ENCODE results near the gene PTGES2.

PTGES2 gene

DNA sequence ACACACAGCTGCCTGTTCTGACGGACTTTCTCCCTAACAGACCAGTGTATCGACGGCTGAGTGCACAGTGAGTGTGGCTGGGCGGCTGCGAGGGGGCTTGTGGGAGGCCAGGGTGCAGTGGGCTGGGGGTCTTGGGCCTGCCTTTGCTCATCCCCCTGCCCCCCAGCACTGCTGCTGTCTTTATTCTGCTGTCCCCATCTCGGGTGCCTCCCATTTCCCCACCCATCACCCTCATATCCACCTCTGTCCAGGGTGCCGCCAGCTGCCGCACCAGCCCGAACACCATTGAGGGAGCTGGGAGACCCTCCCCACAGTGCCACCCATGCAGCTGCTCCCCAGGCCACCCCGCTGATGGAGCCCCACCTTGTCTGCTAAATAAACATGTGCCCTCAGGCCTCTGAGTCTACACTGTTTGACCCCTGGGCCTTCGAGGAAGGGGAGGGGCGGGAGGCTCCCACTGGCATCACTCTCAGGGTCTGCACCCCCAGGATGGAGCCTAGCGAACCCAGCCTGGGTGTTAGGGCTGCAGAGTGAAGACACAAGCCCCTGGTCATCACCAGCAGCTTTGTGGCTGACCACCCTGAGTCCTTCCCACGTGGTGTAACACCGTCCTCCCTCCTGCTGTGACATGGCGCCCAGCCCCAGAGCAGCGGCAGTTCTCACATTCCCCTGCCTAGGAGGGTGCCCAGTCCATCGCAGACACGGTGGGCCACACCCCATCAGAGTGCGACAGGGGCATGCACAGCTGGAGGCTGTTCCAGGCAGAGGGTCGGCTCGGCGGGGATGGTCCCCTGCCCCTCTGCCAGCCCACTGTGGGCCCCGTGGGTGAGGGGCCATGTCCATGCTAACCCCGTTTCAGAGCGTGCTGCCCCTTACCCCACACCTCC is 25.8 kb upstream of the PTGES2 start:
- no peak for DNase-seq
- Histone ChIP-seq H3F3A (ENCODE audit: insufficient read depth, low read length) (no peaks in the 10 kb centered on the region), H3K27ac (ENCODE audit: low read length) (no peak overlapping the region), H3K9me2 (replicated peaks; ENCODE audit: insufficient read depth, low read length) (no peaks in the 10 kb centered on the region), H3K79me2 (ENCODE audit: low read length) (no peaks in the 10 kb centered on the region), H4K20me1 (ENCODE audit: insufficient read depth, low read length) (no peaks in the 10 kb centered on the region), H3K4me2 (ENCODE audit: low read depth, low read length) (no peak overlapping the region), H3K9me3 (replicated peaks; ENCODE audit: insufficient read depth, low read length) (no peaks in the 10 kb centered on the region), H3K4me1 (ENCODE audit: low read length) (no peaks in the 10 kb centered on the region), H3K4me3 (ENCODE audit: low read length) (no peak overlapping the region), H3K9ac (ENCODE audit: low read length) (no peak overlapping the region), H2AFZ (ENCODE audit: low read length) (no peak overlapping the region), H3K36me3 (replicated peaks; ENCODE audit: insufficient read depth, low read length) (no peaks in the 10 kb centered on the region), H3K27me3 (replicated peaks; ENCODE audit: insufficient read depth, low read length) (no peaks in the 10 kb centered on the region)
- TF ChIP-seq EZH2phosphoT487 (IDR thresholded peaks at IDR 0.05; ENCODE audit: low read length) (no peak), EZH2 (optimal IDR thresholded peaks at IDR 0.05; ENCODE audit: low read depth, low read length) (no peak)
- TF ChIP-seq, protein P1, sequence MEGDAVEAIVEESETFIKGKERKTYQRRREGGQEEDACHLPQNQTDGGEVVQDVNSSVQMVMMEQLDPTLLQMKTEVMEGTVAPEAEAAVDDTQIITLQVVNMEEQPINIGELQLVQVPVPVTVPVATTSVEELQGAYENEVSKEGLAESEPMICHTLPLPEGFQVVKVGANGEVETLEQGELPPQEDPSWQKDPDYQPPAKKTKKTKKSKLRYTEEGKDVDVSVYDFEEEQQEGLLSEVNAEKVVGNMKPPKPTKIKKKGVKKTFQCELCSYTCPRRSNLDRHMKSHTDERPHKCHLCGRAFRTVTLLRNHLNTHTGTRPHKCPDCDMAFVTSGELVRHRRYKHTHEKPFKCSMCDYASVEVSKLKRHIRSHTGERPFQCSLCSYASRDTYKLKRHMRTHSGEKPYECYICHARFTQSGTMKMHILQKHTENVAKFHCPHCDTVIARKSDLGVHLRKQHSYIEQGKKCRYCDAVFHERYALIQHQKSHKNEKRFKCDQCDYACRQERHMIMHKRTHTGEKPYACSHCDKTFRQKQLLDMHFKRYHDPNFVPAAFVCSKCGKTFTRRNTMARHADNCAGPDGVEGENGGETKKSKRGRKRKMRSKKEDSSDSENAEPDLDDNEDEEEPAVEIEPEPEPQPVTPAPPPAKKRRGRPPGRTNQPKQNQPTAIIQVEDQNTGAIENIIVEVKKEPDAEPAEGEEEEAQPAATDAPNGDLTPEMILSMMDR (IDR thresholded peaks at IDR 0.05; ENCODE audit: low read length) = no peak

DNA sequence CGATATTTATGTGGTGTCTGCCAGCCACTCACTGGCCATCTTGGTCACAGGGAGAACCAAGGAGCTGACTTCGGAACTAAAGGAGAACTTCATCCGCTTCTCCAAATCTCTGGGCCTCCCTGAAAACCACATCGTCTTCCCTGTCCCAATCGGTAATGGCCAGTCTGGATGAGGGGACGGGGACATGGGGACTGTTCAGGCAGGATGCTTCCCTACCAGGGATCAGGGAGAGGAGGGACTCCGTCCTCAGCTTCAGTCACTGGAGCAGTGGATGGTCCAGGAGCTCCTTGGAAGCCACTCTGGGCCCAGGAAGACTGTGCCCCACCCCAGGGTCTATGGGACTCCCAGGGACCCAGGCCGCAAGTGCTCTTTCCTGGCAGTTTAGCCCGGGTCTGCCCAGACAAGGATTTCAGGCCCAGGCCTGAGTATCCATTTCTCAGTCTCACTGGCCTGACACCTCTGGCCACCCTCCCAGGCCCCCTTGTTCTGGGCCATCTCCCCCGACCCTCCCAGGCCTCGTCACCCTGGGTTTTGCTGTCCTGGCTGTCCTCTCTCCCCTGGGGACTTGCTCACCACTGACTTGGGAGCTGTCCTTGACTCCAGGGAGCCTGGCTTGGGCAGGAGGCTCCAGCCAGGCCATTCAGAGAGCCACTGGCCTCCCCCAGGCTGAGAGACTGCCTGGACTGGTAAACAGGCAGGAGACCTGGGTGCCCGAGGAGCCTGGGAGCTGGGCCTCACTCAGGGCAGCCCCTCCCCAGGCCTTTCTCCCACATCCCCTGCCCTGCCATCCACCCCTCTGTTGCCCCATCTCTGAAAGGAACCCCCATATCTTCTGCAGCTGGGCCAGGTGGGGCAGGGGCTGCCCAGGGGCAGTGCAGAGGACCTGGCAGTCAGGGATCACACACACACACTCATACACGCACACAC is 24.9 kb upstream of the PTGES2 start:
- no peaks in the 10 kb centered on the region for H4K20me1 ChIP-seq (ENCODE audit: insufficient read depth, low read length)
- H3K27me3 ChIP-seq (replicated peaks; ENCODE audit: insufficient read depth, low read length) = no peaks in the 10 kb centered on the region
- H3K9me3 ChIP-seq (replicated peaks; ENCODE audit: insufficient read depth, low read length) = no peaks in the 10 kb centered on the region
- TF ChIP-seq, protein P1 (IDR thresholded peaks at IDR 0.05; ENCODE audit: low read length) = no peak
- TF ChIP-seq EZH2phosphoT487 (IDR thresholded peaks at IDR 0.05; ENCODE audit: low read length) = no peak
- no peak for TF ChIP-seq EZH2 (optimal IDR thresholded peaks at IDR 0.05; ENCODE audit: low read depth, low read length)
- H3K4me1 ChIP-seq (ENCODE audit: low read length) = no peaks in the 10 kb centered on the region
- H3K9me2 ChIP-seq (replicated peaks; ENCODE audit: insufficient read depth, low read length) = no peaks in the 10 kb centered on the region
- H3F3A ChIP-seq (ENCODE audit: insufficient read depth, low read length) = no peaks in the 10 kb centered on the region
- no peak overlapping the region for H3K4me3 ChIP-seq (ENCODE audit: low read length)
- H3K27ac ChIP-seq (ENCODE audit: low read length) = no peak overlapping the region
- DNase-seq = no peak
- no peak overlapping the region for H3K4me2 ChIP-seq (ENCODE audit: low read depth, low read length)
- H3K36me3 ChIP-seq (replicated peaks; ENCODE audit: insufficient read depth, low read length) = no peaks in the 10 kb centered on the region
- H3K9ac ChIP-seq (ENCODE audit: low read length) = no peak overlapping the region
- H3K79me2 ChIP-seq (ENCODE audit: low read length) = no peaks in the 10 kb centered on the region
- H2AFZ ChIP-seq (ENCODE audit: low read length) = no peak overlapping the region

DNA sequence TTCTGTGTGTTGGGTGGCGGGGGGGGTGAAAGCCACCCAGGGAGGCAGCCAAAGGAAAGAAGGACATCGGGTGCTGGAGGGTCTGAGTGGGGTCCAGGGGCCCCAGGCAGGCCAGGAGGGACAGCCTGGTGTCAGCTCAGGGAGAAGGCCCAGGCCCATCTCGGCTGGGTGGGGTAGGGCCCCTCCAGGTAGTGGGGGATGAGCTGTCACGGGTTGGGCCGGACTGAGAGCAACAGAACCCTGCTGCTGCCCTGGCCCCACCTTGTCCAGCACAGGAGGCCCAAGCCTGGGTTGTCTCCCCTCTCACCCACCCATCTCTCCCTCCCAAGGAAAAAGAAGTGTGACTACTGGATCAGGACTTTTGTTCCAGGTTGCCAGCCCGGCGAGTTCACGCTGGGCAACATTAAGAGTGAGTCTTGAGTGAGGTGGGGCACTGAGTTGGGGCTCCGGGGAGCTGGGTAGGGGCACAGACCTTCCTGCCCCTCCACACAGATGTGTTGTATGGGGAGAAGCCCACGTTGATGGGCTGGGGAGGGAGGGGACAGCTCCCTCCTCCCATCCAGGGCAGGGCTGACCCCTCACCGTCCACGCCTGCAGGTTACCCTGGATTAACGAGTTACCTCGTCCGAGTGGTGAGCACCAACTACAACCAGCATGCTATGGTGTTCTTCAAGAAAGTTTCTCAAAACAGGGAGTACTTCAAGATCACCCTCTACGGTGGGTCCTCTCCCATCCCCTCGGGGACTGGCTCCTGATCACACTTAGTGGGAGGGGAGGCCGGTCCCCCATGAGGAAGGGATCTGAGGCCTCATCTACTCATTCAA is 24.0 kb upstream of the PTGES2 start:
- DNase-seq = no peak
- H2AFZ ChIP-seq (ENCODE audit: low read length) = no peak overlapping the region
- H3K4me2 ChIP-seq (ENCODE audit: low read depth, low read length) = no peak overlapping the region
- no peak overlapping the region for H3K27ac ChIP-seq (ENCODE audit: low read length)
- H3K4me1 ChIP-seq (ENCODE audit: low read length) = no peaks in the 10 kb centered on the region
- no peaks in the 10 kb centered on the region for H3K79me2 ChIP-seq (ENCODE audit: low read length)
- no peak overlapping the region for H3K4me3 ChIP-seq (ENCODE audit: low read length)
- no peaks in the 10 kb centered on the region for H3F3A ChIP-seq (ENCODE audit: insufficient read depth, low read length)
- H3K9ac ChIP-seq (ENCODE audit: low read length) = no peak overlapping the region
- H3K9me2 ChIP-seq (replicated peaks; ENCODE audit: insufficient read depth, low read length) = no peaks in the 10 kb centered on the region
- no peaks in the 10 kb centered on the region for H4K20me1 ChIP-seq (ENCODE audit: insufficient read depth, low read length)
- no peaks in the 10 kb centered on the region for H3K36me3 ChIP-seq (replicated peaks; ENCODE audit: insufficient read depth, low read length)
- no peaks in the 10 kb centered on the region for H3K9me3 ChIP-seq (replicated peaks; ENCODE audit: insufficient read depth, low read length)
- TF ChIP-seq EZH2phosphoT487 (IDR thresholded peaks at IDR 0.05; ENCODE audit: low read length) (no peak), EZH2 (optimal IDR thresholded peaks at IDR 0.05; ENCODE audit: low read depth, low read length) (no peak)
- TF ChIP-seq, protein P1 (IDR thresholded peaks at IDR 0.05; ENCODE audit: low read length) = no peak
- H3K27me3 ChIP-seq (replicated peaks; ENCODE audit: insufficient read depth, low read length) = peaks cover 5% of the 10 kb centered on the region; the same call in 1 of the 2 replicates

Measured in MM.1S (cell line).